Cerebellar cortex (tissue), 1 donor: ENCODE data around the gene ASB8.
"Not testable (repeated sequence)": the region's sequence is repeated elsewhere in the genome, so short reads cannot be mapped to it uniquely, and the experiment has no call there.

Experiments
- DNase-seq: peaks from one replicate; pipeline ENCODE4 v3.0.0-alpha.2; 2015; ENCODE audit warnings: low spot score

ASB8 gene

DNA sequence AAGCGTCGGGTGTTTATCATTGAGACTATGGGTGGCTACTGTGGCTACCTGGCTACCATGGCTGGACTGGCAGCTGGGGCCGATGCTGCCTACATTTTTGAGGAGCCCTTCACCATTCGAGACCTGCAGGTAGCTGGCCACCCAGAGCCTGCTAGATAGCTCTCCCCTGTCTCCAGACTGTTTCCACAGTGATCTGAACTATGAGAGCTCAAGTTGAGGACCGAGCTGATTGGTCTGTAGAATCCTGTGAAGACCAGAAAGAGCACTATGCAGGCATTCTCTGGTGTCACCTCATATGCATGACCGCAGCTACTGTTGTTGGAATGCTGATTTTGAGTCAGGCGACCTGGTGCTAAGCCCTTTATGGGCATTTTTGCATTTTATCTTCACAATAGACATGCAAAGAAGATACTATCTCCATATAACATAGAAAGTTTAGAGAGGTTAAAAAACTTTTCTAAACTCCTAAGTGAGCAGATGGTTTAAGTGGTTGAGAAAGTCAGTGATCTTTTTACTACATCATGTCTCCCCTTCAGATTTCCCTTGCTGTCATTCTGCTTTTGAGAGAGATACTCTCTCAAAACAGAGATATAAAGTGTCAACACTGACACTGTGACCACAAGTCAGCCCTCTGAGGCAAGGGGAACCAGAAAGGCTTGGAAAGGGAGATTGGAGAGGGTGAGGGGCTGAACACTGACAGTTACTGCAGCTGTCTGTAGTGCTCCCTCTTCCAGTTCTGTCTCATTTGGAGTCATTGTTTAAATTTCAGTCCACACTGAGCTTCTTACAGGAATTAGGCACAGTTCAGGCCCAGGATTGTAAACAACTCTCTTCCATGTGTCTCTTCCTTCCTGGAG lies 14.3 kb downstream of the ASB8 start:
- no peak for DNase-seq

DNA sequence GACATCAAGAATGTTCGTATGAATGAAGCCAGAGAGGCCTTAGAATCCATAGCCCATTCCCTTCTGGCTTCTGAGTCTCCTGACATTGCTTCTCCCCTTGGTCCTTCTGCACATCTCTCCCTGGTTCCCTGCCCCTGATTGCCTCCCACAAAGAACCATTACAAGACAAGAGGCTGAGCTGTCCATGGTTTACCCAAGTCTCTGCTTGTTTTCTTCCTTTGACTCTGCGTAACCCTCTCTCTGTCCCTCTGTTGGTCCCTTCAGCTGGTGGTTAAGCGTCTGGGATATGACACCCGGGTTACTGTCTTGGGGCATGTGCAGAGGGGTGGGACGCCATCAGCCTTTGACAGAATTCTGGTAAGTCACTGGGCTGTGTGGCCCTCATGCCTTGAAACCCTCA lies 22.3 kb downstream of the ASB8 start:
- no peak for DNase-seq

- DNase-seq = no peak
Observed at GRCh38 chr12:48132826-48133225, 24.5 kb downstream of the ASB8 start.

GRCh38 chr12:48131517-48131916 lies 25.8 kb downstream of the ASB8 start:
- DNase-seq = no peak

GRCh38 chr12:48129376-48129775 lies 27.9 kb downstream of the ASB8 start:
- no peak for DNase-seq

DNA sequence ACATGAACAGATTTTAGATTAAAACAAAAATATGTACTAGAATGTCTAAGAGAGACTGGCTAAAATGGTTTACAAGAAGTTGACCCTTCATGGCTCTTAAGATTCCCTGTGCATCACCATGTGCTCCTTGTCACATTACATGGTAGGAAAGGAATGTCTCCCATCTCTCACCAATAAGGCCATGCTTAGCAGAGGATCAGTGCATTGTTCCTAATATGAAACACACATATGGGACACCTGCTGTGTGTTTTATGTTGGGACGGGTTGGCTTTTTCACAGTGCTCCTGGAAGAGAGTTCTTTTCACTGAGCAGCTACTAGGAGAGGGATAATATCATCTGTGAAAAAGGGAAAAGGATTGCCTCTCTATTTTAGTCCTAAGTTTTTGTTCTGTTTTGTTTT lies 28.5 kb downstream of the ASB8 start:
- no peak for DNase-seq

DNA sequence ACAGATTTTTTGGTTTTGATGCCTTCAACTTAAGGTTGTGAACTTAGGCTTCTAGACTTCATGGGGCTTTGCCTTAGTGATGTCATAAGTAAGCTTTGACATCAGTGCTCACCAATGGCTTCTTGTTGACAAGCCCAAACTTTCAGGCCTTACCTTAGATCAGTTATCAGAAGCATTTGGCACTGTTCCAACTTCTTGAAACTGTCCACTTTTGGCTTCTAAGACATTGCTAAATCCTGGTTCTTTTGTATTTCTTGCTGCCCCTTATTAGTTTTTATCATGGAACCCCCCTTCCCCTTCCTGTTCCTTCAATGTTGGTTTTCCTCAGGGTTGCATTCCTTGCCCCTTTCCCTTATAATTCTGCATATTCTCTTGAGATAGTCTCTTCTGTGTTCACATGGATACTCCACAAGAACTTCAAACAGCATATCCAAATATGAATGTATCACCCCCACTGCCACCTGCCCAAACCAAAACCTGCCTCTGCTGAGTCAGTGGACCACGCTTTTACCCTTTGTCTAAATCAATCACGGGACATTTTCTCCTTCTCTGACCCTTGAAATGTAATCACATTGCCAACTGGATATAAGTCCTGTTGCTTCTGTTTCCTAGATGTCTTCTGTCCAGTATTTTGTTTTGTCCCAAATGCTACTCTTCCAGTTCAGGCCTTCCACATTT lies 30.2 kb downstream of the ASB8 start:
- no peak for DNase-seq

GRCh38 chr12:48125985-48126384 lies 31.3 kb downstream of the ASB8 start:
- peak; percentile 79 for DNase-seq

GRCh38 chr12:48125542-48125941 lies 31.8 kb downstream of the ASB8 start:
- not testable (repeated sequence) for DNase-seq

DNA sequence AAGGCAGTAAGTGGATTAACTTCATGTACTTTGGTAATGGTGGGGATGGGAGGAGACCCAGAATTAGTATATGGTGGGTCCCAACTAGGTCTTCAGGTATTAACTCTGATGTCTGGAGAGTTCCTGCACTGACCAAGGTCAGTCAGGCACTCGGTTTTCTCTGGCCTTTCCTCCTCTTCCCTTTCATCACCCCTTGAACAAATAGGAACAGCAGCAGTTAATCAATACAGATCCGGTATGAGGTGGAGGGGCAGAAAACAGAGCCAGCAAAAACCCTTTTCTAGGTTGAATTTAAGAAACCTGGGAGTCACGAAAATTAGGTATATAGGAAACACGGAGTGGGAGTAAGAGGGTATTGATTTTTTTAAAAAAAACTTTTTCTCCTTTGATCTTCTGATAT lies 34.1 kb downstream of the ASB8 start:
- DNase-seq = no peak

DNA sequence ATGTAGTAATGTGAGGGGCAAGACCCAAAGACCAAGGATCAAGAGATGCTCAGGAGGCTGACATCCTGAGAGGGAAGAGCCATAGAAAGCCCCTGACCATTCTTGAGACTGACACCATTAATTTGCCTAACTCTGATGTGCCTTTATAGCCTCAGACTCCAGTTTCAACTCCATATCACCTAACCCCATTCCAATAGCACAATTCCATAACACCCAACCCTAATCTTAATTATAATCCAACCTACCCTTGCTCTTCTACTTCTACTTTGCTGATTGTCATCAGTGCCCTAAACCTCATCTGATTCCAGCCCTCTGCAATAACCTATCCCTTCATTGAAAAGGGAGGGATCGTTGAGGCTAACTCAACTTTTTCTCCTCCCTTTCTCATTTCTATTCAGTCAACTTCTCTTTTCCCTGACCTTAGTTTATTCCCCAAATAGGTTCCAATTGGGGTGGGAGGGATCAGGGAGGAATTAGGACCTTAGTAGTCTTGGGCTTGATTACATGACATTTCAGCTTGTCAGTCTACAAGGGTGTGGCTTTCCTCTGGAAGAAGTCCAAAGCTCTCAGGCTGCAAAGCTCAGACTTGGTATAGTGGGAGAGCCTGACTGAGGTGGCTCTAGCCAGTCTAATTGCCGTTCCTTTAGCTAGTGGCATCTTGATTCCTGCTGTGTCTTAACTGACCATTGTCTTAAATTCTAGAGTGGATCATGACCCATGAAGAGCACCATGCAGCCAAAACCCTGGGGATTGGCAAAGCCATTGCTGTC lies 35.1 kb downstream of the ASB8 start:
- DNase-seq = no peak

DNA sequence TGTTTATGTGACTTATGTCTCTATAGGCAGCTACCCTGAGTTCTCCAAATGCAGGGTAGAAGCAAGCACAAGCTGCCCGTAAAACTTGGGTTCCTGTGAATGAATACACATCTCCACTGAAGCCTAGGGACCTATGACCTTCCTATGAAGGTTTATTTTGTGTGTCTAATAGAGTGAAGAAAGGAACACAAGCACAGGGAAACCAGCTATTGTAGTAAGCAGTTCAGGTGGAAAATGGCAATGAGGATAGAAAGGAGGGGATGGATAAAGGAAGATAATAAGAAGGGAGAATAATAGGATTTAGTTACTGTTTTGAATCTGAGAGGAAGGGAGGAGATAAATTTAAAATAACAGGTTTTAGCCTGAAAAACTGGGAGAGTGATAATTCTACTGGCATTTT lies 35.8 kb downstream of the ASB8 start:
- no peak for DNase-seq

DNA sequence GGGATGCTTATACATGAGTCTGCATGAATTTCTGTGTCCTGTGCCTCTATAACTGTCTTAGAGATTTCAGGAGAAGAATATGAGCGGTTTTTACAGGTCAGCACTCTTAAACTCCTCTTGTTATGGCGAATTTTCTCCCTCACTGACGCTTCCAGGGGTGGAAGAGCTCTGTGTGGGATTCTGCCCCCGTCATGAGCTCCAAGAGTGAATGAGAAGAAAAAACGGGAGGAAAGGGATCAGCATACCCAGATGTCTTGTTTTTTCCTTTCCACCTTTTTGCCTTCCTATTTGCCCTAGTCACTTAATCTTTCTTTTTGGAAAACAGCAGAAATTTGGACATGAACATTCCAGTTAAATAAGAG lies 37.5 kb downstream of the ASB8 start:
- peak; percentile 50 for DNase-seq

GRCh38 chr12:48119078-48119833 lies 38.1 kb downstream of the ASB8 start, which contains the start of gene PFKM:
Gene PFKM, plus strand, starts transcription at chr12:48119364. Its CDS starts 3,411 bp downstream, at chr12:48122775.
- peak; percentile 99 for DNase-seq

- peak; percentile 16 for DNase-seq
Observed at GRCh38 chr12:48118284-48118871, 38.9 kb downstream of the ASB8 start.

- no peak for DNase-seq
Observed at GRCh38 chr12:48115957-48116356, 41.4 kb downstream of the ASB8 start.

DNA sequence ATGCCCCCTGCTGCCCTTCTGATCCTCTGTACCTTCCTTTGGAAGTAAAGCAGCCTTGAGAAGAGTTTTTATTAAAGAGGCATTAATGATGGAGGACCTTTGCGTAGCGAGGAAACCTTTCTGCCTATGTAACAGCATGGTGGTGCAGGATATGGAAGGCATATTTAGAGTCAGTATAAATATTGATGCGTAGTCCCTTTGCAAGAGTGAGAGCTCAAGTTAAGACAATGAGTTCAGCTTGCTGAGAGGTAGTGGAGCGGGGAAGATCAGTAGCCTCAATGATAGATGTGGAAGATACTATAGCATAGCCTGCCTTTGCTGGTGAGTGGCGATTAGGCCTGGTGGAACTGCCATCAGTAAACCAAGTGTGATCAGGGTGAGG lies 46.0 kb downstream of the ASB8 start:
- not testable (repeated sequence) for DNase-seq

DNA sequence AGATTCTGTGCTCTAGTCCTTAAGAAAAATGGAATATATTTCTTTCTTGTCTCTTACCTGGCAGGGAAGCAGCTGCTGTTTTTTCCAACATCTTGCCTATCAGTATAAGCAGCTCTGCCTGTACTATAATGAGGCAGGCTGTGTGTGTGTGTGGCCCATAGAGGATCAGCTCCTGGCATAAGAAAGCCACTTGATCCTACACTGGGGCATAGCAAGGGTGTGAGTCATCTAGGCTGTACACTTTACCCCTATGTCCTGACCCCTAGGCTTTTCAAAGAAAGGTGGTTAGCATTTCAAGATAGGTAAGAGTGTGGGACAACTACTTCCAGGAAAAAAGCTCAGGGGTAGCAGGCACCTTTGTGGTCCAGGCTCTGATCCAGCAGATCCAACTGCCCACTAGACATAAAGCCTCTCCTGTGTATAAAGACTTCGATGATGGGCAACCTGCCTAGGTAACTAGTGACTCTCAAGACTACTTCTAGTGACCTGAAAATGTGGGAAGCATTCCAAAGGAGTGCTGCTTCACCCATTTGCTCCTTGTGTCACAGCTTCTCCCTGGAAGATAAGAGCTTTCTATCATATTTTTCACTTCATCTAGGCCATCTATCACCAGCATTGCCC lies 46.5 kb downstream of the ASB8 start:
- DNase-seq = no peak

DNA sequence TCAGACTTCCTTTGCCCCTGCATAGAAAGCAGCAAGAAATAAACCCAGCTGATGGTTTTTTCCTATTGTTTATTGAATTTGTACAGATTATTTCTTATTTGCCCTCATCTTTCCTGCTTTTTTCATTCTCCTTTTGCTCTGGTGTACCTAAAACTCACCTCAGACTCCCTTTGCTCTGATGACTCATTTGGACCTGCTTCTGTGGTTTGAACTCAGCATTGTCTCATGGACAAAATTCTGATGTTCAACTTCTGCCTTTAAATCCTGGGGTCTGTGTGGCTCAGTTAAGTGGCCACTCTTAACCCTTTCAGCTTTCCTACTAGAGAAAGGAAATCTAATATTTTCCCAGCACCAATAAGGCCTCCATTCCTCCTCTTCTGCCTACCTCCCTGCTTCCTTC lies 47.9 kb downstream of the ASB8 start:
- DNase-seq = no peak

- no peak for DNase-seq
Observed at GRCh38 chr12:48106681-48107613, 50.4 kb downstream of the ASB8 start.
